Activated naive CD4-positive, alpha-beta T cell treated with anti-CD3 and anti-CD28 coated beads, Interleukin-2, amount 10 ng/mL, durations not matched to agents 7 days and 5 days (primary cell): ENCODE data around the gene NCOR1.
A peak's percentile ranks its signal among the peaks of the same experiment; 100 is the strongest.

Source experiments
- CTCF ChIA-PET: fragments of 350-600 bp; sonication (Branson Sonifier 250); formaldehyde crosslinking; loops from one replicate; lab custom pipeline; 2021; ENCODE audit warnings: antibody characterized with exemption; lab: Charles Lee
- DNase-seq: peaks from one replicate; pipeline ENCODE4 v3.0.0-alpha.2; 2020
- H3K27ac Mint-ChIP-seq: one replicate; pipeline ENCODE4 v1.8.0; 2021; ENCODE audit warnings: mild to moderate bottlenecking, moderate library complexity, mixed read lengths
- H3K27me3 Mint-ChIP-seq: one replicate; pipeline ENCODE4 v1.8.0; 2021; ENCODE audit warnings: mild to moderate bottlenecking, mixed read lengths
- H3K36me3 Mint-ChIP-seq: one replicate; pipeline ENCODE4 v1.8.0; 2021; ENCODE audit warnings: mixed read lengths
- H3K4me1 Mint-ChIP-seq: one replicate; pipeline ENCODE4 v1.8.0; 2021; ENCODE audit warnings: mixed read lengths
- H3K4me3 Mint-ChIP-seq: one replicate; pipeline ENCODE4 v1.8.0; 2021; ENCODE audit warnings: mild to moderate bottlenecking, moderate library complexity, mixed read lengths
- H3K9me3 Mint-ChIP-seq: one replicate; pipeline ENCODE4 v1.8.0; 2021; ENCODE audit warnings: mixed read lengths

The NCOR1 gene

DNA sequence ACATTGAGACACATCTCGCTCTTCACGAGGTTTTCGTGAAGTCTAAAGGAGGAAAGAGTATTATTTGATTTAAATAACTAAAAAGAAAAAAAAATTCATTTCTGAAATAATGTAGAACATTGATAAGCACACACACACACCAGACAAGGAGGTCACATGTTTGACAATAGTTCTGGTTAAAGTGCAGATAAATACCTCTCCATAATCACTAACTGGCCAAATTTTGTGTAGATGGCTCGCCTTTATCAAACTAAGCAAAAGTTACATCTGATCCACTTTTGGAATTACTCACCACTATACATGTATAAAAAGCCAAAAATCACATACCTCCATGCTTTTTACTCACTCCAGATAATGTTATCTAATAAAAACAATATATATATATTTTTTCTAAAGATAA, 106.5 kb downstream of the NCOR1 start:
- Mint-ChIP-seq H3K4me3 (no peak overlapping the region), H3K36me3 (peaks cover 33% of the 10 kb centered on the region), H3K27me3 (no peaks in the 10 kb centered on the region), H3K4me1 (no peaks in the 10 kb centered on the region), H3K27ac (peak overlapping the region; percentile 45), H3K9me3 (no peaks in the 10 kb centered on the region)
- CTCF ChIA-PET, result no interaction called here
- DNase-seq, result no peak

DNA sequence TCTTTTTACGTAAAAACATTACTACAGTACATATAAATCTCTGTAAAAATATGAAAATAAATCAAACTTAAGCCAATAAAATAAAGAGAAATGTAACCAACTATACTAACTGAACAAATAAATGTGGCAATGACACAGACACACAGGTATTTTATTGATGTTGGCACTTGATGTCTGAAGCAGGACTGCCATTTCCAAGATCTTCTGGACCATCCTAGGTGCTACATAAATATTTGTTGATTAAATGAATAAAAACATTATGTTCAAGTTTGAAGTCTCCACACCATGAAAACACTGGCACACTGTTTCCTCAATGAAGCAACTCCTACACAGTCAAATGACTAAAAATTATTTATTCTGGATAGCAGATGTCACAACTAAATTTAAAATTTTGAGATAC, 106.9 kb downstream of the NCOR1 start:
- no peaks in the 10 kb centered on the region for H3K4me1 Mint-ChIP-seq
- no peak overlapping the region for H3K4me3 Mint-ChIP-seq
- CTCF ChIA-PET, result no interaction called here
- H3K27me3 Mint-ChIP-seq, result no peaks in the 10 kb centered on the region
- H3K27ac Mint-ChIP-seq, result no peak overlapping the region
- H3K9me3 Mint-ChIP-seq, result no peaks in the 10 kb centered on the region
- H3K36me3 Mint-ChIP-seq, result peaks cover 32% of the 10 kb centered on the region
- DNase-seq, result no peak

DNA sequence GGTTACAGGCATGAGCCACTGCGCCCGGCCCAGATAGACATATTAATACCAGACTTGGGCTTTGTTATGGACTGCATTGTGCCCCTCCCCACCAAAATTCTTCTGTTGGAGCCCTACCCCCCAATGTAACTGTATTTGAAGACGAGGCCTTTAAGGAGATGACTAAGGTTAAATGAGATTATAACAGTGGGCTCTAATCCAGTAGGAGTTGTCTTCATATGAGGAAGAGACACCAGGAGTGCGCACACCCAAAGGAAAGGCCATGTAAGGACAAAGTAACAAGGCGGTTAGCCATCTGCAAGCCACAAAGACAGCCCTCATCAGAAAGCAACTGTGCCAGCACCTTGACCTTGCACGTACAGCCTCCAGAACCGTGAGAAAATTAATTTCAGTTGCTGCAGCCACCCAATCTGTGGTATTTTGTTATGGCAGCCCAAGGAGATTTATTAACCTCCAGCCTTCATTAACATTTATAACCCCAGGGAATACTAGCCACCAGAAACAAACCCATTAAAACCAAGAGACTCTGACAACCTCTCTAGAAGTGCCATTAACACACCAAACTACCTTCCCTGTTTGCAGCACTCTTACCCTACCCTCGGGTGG, 108.1 kb downstream of the NCOR1 start:
- Mint-ChIP-seq H3K36me3 (peaks cover 30% of the 10 kb centered on the region), H3K4me3 (no peak overlapping the region), H3K27me3 (no peaks in the 10 kb centered on the region), H3K4me1 (no peaks in the 10 kb centered on the region), H3K9me3 (no peaks in the 10 kb centered on the region), H3K27ac (no peak overlapping the region)
- CTCF ChIA-PET, result no interaction called here
- no peak for DNase-seq

DNA sequence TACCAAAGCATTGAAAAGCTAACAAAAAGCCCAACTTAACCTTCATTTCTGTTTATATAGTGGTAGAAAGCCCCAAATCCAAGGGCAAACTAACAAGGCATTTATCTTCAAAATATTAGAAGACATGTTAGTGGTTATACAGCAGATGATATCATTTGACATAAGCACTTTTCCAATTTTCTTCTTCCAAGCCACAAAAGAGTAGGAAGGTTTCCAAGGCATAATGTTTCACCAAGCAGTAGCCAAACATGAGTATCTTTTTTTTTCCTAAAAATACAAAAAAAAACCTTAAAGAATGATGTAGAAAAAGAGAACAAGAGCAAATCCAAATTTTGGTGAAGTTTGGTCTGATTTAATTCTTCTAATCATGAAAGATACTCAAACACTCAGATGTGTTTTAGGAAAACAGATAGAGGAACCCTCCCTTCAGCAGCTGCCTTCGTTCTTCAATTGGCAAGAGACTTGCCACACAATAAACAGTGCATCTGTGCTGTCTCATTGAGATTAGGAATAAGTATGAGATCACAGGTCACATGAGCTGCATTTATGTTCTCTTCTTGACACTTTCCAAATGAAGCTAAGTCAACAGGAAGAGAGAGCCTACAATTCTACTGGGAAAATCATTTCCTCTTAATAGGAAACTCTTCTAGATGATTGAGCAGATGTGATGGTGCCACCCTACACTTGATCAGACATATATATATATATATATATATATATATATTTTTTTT, 109.0 kb downstream of the NCOR1 start:
- Mint-ChIP-seq H3K36me3 (peaks cover 35% of the 10 kb centered on the region), H3K27ac (no peak overlapping the region), H3K4me3 (no peak overlapping the region), H3K9me3 (no peaks in the 10 kb centered on the region), H3K27me3 (no peaks in the 10 kb centered on the region), H3K4me1 (no peaks in the 10 kb centered on the region)
- CTCF ChIA-PET, result no interaction called here
- DNase-seq, result no peak

DNA sequence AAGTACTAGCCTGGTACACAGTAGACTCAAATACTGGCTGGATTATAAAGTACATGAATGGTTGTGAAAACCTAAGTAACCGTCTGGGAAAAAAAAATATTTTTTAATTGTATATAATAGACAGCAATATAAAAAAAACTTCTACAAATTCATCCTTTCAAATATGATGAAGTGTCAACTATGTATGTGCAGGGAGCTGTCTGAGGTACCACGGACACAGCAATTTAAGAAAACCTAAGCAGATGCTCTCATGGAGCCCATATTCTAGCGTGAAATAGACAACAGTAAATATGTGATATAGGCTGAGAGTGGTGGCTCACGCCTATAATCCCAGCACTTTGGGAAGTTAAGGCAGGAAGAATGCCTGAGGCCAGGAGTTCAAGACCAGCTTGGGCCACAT, 111.1 kb downstream of the NCOR1 start:
- Mint-ChIP-seq H3K36me3 (peaks cover 41% of the 10 kb centered on the region), H3K4me3 (no peak overlapping the region), H3K27me3 (no peaks in the 10 kb centered on the region), H3K4me1 (no peaks in the 10 kb centered on the region), H3K9me3 (no peaks in the 10 kb centered on the region), H3K27ac (no peak overlapping the region)
- no peak for DNase-seq
- CTCF ChIA-PET, result no interaction called here

DNA sequence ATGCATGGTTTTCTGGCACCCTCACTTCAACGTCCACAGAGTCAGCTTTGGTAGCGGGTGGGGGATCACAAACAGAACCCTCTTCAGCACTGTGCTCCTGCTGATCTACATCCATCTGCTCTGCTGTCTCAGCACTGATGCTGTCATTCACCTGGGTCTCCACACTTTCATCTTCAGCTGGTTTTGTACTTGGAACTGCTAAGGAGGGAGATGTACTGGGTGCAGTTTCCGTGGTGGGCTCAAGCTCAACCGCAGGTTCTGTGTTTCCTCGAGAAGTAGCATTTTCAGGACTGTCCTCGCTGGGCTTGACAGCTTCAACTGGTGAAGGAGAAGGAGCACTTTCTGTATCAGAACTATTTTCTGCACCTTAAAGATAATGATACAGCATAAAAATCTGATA, 113.9 kb downstream of the NCOR1 start:
- Mint-ChIP-seq H3K27me3 (no peaks in the 10 kb centered on the region), H3K27ac (no peak overlapping the region), H3K4me1 (no peaks in the 10 kb centered on the region), H3K9me3 (no peaks in the 10 kb centered on the region), H3K4me3 (no peak overlapping the region), H3K36me3 (peaks cover 50% of the 10 kb centered on the region)
- CTCF ChIA-PET, result no interaction called here
- DNase-seq, result no peak

DNA sequence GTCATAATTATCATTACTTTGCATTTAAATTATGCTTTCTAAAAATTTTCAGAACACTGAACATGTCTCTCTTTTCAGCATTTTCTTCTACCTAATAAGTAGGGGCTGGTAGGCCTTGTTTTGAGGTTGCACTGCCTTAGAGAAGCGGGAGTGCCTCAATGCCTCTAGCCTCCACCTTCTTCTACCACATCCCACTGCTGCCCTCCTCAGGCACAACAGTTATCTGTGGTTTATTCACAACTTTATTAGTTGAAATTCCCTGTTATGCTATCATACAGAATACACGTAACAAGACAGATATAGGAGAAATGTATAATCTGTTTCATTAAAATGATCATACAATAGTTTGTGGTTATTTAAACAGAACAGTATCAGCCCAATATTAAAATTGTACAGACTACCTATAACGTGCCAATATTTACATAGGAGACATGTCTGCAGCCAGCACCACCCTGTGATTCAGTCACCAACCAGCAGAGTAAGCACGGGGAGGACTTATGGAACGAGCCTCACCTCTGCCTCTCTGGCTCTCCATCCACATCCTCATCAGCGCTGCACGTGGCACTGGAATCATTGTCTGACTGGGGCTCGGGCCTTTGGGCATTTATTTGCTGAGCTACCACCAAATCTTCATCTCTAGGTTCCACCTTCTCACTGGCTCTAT, 114.5 kb downstream of the NCOR1 start:
- Mint-ChIP-seq H3K27ac (no peak overlapping the region), H3K27me3 (no peaks in the 10 kb centered on the region), H3K9me3 (no peaks in the 10 kb centered on the region), H3K4me3 (no peak overlapping the region), H3K4me1 (no peaks in the 10 kb centered on the region), H3K36me3 (peaks cover 50% of the 10 kb centered on the region)
- CTCF ChIA-PET, result no interaction called here
- no peak for DNase-seq

DNA sequence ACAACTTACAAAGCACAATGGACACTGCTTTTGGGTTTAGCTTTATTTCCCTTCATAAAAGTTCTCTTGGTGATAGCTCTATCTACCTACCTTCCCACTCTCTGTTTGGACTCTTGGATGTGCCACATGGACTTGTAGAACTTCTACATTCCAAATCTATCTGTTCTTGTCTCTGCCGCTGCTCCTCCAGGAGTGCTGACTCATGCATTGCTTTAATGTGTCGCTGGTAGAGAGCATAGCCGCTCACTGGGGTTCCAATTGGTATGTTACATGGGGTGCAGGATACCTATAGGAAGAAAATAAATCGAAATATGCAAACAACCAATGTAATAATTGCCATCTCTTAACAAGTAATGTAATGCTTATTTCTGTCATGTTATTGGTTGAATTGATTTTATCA, 123.6 kb downstream of the NCOR1 start:
- CTCF ChIA-PET, result interaction anchor here (0.9 kb wide), 1 partner anchor 32 kb away, joined by 3 read pairs; no protein-coding TSS in a partner anchor
- peaks cover 29% of the 10 kb centered on the region for H3K36me3 Mint-ChIP-seq

DNA sequence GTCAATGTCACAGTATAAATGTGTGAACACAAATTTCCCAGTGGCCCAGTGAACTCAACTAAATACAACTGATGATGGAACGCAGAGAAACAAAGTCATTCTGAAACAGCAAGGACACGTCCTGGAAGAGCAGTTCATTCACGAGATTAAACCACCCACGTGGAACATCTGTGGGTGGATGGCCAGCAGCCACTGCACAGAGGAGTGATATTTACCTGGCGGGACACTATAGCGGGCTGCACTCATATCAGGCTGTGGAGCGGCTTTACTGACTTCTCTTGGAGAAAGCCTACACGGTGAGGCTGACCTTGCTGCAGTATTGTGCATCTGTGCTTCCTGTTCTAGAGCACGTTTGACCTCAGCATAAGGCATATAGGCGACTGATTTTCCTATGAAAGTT, 128.4 kb downstream of the NCOR1 start:
- no peak overlapping the region for H3K27ac Mint-ChIP-seq

More for the DNA sequence above, 123.6 kb downstream of the NCOR1 start:
- peaks cover 1% of the 10 kb centered on the region for H3K4me1 Mint-ChIP-seq
- no peak overlapping the region for H3K27ac Mint-ChIP-seq
- H3K27me3 Mint-ChIP-seq, result no peaks in the 10 kb centered on the region
- H3K4me3 Mint-ChIP-seq, result no peak overlapping the region
- no peaks in the 10 kb centered on the region for H3K9me3 Mint-ChIP-seq
- no peak for DNase-seq

DNA sequence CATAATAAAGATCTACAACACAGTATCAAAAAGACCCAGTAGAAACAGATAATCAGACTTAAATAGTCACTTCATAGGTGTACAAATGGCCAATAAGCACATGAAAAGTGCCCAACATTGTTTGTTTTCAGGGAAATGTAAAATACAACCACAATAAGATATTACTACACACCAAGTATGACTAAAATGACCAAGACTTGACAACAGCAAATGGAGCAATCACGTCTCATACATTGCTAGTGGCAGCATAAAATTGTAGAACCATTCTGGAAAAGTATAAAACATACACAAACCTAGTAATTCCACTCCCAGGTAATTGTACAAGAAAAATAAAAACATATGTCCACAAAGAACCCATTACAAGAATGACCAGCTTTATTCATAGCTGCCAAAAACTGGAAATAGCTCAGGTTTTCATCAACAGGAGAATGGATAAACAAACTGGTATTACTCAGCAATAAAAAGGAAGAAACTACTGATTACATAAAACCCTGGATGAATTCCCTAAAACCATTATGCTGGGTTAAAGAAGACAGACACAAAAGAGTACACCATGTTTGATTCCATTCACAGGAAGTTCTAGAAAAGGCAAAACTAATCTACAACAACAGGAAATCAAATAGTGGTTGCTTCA, 130.2 kb downstream of the NCOR1 start:
- H3K9me3 Mint-ChIP-seq, result no peaks in the 10 kb centered on the region
- H3K36me3 Mint-ChIP-seq, result peaks cover 52% of the 10 kb centered on the region
- CTCF ChIA-PET, result no interaction called here
- no peaks in the 10 kb centered on the region for H3K27me3 Mint-ChIP-seq
- peak overlapping the region; percentile 72 for H3K27ac Mint-ChIP-seq
- peaks cover 15% of the 10 kb centered on the region for H3K4me1 Mint-ChIP-seq
- no peak overlapping the region for H3K4me3 Mint-ChIP-seq
- DNase-seq, result no peak

More for the DNA sequence above, 128.4 kb downstream of the NCOR1 start:
- peaks cover 15% of the 10 kb centered on the region for H3K4me1 Mint-ChIP-seq
- no peaks in the 10 kb centered on the region for H3K9me3 Mint-ChIP-seq
- no peak for DNase-seq
- H3K4me3 Mint-ChIP-seq, result no peak overlapping the region
- CTCF ChIA-PET, result no interaction called here
- peaks cover 46% of the 10 kb centered on the region for H3K36me3 Mint-ChIP-seq
- H3K27me3 Mint-ChIP-seq, result no peaks in the 10 kb centered on the region

DNA sequence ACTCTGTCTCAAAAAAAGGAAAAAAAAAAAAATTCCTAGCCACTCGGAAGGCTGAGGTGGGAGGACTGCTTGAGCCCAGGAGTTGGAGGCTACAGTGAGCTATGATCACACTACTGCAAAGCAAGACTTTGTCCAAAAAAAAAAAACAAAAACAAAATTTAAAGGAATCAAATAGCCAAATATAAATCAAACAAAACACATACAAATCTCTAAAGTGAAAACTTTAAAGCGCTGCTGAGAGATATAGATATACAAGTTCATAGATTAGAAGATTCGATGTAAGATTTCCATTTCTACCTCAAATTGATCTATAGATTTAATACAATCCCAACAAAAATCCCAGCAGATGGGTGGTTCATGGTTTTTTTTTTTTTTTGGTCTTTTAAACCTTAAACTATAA, 132.1 kb downstream of the NCOR1 start:
- Mint-ChIP-seq H3K4me1 (peaks cover 15% of the 10 kb centered on the region), H3K36me3 (peaks cover 66% of the 10 kb centered on the region), H3K27me3 (no peaks in the 10 kb centered on the region), H3K9me3 (no peaks in the 10 kb centered on the region), H3K4me3 (no peak overlapping the region), H3K27ac (no peak overlapping the region)
- CTCF ChIA-PET, result no interaction called here
- DNase-seq, result no peak

DNA sequence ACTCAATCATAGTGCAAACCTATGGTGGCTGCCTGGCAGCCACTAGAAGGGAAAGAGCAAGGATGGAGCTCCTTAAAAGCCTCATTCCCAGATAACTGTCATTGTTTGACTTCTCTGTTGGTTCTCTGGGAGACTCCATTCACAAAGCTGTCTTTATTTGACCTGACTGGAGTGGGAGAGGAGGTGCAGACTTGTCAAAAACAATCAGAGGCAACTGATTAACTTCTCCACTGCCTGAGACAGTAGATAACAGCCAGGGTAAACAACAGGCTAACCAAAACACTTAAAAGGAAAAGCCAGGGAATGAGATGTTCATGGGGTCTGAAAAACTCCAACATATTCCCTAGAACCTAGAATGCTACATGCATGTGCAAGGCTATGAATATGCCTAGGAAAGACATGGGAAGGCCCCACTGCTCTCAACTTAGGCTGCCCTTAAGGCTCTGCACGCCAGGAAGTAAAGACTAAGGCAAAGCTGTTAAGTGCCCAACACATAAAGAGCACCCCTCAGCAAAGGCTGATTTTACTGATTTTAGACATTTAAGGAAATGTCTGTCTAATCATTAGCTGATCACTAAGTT, 133.7 kb downstream of the NCOR1 start:
- DNase-seq, result no peak
- CTCF ChIA-PET, result no interaction called here
- H3K27ac Mint-ChIP-seq, result no peak overlapping the region
- peaks cover 69% of the 10 kb centered on the region for H3K36me3 Mint-ChIP-seq
- peaks cover 12% of the 10 kb centered on the region for H3K4me1 Mint-ChIP-seq
- H3K9me3 Mint-ChIP-seq, result no peaks in the 10 kb centered on the region
- no peak overlapping the region for H3K4me3 Mint-ChIP-seq
- H3K27me3 Mint-ChIP-seq, result no peaks in the 10 kb centered on the region

DNA sequence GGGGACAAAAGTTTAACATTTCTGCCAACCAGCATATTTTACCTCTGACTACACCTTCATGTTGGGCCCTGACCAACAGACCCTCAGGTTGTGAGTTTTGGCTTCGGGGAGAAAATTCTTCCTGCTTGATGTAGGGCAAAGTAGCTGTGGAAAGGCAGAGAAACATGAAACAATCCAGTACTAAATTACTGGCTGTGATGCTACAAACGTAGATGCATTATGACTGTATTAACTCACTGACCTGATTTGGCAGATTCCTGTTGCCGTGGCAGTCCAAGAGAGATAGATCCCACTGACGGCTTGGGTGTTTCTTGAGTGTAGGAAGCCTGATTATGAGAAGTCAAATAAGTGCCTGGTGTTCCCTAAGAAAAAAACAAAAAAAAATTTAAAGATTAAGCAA, 135.0 kb downstream of the NCOR1 start:
- no peak overlapping the region for H3K27ac Mint-ChIP-seq
- CTCF ChIA-PET, result no interaction called here
- no peak overlapping the region for H3K4me3 Mint-ChIP-seq
- no peak for DNase-seq
- H3K4me1 Mint-ChIP-seq, result peaks cover 5% of the 10 kb centered on the region
- peaks cover 61% of the 10 kb centered on the region for H3K36me3 Mint-ChIP-seq
- no peaks in the 10 kb centered on the region for H3K9me3 Mint-ChIP-seq
- H3K27me3 Mint-ChIP-seq, result no peaks in the 10 kb centered on the region

DNA sequence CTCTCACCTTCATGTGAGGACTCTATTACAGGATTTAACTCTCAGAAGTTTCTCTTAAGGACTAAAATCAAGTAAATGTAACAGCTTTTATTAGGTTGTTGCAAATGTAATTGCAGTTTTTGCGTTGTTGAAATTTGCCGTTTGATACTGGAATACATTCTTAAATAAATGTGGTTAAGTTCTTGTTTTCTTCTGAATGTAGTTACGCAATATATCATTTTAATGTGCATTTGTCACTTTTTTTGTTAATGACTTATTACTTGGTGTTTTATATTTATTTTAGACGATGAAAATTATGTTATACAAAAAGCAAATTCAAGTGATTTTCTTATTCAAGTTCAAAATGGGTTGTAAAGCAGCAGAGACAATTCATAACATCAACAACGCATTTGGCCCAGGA, 139.4 kb downstream of the NCOR1 start:
- DNase-seq, result no peak
- H3K27me3 Mint-ChIP-seq, result no peaks in the 10 kb centered on the region

More for the DNA sequence above, 139.4 kb downstream of the NCOR1 start:
- no peaks in the 10 kb centered on the region for H3K4me1 Mint-ChIP-seq
- no peak overlapping the region for H3K27ac Mint-ChIP-seq
- H3K4me3 Mint-ChIP-seq, result no peak overlapping the region
- CTCF ChIA-PET, result no interaction called here
- peaks cover 41% of the 10 kb centered on the region for H3K36me3 Mint-ChIP-seq
- H3K9me3 Mint-ChIP-seq, result no peaks in the 10 kb centered on the region
